Raji (cell line): ENCODE results near the gene RGS16.

Experiments
- POLR2A ChIP-seq: IDR thresholded peaks from 2 replicates; pipeline ENCODE4 v1.6.1; 2011; ENCODE audit warnings: low read depth, low read length, control low read depth; ENCODE audit not compliant: insufficient read depth

RGS16 gene

DNA sequence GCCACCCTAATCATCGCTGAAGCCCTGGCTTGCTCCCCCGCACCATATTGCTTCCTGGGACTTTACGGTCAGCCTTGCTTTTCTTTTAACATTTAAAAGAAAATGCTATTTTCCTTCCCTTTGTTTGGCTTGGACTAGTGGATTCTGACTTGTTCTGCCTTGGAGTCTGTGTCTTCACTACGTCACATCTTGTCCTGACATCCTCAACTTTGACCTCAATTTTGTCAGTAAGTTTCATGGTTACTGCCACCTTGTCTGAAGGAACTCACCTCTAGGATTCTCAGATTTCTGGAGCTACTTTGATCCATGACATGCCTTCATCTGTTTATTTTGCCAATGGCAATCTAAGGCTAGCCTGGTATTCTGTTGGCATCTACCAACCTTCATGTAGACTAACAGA lies 19.4 kb downstream of the RGS16 start:
- TF ChIP-seq POLR2A: no peak

DNA sequence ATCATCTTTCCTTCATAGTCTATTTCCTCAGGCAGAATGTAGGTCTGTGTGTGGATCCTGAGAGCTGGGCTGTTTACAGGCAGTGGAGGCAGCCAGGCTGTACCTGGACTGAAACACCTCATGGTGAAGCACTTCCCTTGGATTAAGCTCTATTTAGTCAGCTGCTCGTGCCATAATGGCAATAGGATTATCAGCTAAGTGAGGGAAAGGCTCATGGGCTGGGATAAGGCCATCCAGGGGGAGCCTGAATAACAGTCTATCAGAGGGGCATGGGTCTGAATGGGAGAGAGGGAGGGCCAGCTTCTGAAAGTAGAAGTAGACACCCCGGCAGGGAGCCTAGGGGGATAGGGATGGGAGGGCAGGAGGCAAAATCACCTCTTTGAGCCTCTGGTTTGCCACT lies 23.5 kb downstream of the RGS16 start:
- TF ChIP-seq POLR2A: no peak

DNA sequence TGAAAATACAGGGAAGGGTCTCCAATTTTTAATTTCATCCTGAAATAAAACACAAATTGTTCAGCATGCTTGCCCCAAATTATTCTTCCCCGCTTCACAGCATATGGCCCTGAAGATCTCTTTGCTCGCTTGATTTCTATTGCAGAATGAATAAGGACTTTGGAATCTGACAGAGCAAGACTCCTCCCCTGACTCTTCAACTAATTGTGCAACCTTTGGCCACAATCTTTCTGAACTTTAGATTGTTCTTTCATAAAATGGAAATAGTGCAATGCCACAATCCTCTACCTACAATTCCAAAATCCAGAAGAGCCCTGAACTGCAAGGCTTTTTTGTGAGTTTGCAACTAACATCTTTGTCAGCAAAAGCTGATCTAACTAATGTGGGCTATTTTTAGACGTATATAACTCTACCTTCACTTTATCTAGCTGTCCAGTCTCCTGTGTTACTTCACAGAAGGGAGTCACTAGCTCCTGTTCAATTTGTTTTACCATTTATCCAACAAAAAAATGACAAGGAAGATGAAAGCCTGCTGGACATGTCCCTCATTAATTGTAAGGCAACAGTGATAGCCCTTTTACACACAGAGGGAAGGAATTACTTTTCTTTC lies 28.5 kb downstream of the RGS16 start:
- TF ChIP-seq POLR2A: no peak

DNA sequence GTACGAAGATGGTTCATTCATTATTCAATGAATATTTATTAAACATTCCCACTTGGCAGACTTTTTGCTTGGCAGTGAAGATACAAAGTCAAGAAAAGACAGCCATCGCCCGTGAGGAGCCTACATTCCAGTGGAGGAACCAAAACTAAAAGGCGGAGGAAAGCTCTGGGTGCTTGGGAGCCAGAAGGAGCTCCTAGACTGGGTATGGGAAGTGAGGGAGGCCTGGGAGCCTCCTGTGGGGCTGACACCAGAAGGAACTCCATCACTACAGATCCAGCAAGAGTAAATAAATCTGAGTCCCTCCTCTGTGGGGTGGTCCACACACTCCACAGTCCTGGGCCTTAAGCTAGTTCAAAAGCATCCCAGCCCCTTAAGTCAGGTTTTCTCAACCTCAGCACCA lies 30.0 kb downstream of the RGS16 start:
- TF ChIP-seq POLR2A: no peak

DNA sequence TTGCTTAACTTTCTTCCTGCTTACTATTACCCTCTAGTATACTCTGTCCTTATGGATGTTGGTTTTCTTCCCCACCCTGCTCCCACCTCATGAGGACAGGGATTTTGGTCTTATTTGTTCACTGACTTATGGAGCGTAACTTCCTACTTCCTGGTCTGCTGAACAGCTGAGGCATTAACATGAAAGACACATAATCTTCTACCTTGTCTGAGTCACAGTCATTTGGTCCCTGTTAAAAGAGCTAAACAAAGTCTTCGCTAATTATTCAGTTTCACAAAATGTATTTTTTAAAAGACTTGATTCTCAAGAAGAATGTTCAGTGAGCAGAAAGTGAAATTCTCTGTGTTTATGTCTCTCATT lies 33.6 kb downstream of the RGS16 start:
- TF ChIP-seq POLR2A: no peak

DNA sequence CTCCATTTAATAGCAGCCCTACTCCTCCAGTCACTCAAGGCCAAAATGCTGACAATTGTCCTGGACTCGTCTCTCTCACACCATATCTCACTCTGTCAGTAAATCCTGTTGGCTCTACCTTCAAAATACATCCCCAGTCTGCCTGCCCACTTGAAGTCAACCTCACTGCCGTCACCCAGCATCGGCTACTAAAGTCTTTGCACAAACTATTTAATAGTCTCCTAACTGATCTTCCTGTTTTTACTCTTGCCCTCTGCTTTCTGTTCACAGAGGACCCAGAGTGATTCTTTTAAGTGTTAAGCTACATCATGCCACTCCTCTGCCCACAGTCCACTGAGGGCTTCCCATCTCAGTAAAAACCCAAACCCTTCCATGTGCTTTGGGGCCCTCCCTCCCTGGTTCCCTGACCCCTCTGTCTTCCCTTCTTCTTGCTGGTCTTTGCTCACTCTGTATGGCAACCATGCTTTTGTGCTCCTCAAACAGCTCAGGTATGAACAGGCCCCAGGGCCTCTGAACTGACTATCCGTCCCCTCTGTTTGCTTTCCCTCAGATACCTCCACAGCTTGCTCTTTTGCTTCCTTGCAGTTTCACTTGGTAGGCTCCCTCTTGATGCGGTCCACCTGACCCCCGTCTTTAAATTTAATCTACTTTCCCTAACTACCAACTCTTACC lies 34.1 kb downstream of the RGS16 start:
- TF ChIP-seq POLR2A: no peak

DNA sequence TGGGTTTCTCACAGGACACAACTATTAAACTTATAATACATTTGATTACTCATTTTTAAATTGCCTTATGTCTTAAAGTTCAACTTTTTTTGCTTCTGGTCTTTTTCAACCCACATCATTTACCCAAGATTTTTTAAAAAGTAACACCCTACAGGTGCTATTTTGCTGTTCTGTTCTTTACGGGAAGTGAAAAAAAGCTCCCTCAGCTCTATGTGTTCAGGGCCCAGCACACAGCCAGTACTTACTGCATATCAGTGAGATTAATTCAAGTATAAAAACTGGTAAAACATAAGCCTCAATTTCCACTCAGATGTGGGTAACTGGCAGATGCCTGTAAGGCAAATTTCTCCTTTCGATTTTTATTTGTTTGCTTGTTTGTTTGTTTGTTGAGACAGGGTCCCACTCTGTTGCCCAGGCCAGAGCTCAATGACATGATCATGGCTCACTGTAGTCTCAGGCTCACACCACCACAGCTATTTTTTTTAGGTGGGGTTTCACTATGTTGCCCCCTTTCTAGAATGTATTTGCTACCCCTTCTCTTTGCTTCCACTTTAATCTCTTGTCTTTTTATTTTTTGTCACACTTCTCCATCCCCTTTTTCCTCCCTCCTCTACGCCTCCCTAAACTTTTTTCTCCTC lies 35.4 kb downstream of the RGS16 start:
- TF ChIP-seq POLR2A: no peak

DNA sequence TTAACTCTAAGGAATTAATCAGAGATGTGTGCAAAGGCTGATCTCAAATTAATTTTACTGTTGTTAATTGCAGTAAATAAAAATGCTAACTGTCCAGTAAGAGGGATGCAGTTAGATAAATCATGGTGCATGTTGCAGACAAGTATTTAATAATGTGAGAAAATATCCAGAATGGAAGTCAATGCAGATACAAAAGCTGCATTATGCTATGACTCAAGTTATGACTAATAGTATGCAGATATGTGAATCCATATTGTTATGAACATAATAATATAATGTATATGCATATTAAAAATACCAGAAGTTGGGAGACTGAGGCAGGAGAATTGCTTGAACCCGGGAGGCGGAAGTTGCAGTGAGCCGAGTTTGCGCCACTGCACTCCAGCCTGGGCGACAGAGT lies 36.6 kb downstream of the RGS16 start:
- TF ChIP-seq POLR2A: no peak

DNA sequence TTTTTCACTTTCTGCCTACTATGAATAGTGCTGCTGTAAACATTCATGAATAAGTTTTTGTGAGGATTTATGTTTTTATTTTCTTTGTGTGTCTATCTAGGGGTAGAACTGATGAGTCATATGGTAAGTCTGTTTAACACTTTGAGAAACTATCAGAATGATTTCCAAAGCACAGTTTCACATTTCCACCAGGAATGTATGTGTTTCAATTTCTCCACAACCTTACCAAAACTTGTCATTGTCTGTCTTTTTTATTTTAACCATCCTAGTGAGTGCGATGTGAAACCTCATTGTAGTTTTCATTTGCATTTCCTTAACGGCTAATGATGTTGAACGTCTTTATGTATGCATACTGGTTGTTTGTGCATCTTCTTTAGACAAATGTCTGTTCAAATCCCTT lies 38.7 kb downstream of the RGS16 start:
- no peak for TF ChIP-seq POLR2A

DNA sequence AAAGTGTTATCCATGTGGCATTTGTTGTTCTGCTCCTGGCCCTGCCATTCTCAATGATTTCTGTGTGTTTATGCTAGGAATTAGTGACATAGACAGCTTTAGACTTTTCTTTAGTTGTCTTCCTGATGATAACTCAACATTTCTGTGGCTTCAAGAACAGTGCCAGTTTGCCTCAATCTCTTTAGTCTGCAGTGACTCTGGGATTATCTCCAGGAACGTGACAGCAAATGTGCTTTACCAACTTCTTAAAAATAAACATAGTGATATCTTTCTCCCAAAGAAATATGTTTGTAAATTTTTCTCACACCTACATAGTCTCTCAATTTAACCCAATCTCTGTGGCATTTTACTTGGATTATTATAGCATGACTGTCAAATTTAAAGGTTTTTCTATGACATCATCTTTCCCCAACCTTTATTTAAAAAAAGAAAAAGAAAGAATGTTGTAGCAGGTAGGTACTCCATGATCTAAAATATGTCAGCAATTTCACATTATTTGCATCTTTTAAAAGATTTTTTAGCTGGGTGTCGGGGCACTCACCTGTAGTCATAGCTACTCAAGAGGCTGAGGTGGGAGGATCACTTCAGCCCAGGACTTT lies 39.7 kb downstream of the RGS16 start:
- TF ChIP-seq POLR2A: no peak

DNA sequence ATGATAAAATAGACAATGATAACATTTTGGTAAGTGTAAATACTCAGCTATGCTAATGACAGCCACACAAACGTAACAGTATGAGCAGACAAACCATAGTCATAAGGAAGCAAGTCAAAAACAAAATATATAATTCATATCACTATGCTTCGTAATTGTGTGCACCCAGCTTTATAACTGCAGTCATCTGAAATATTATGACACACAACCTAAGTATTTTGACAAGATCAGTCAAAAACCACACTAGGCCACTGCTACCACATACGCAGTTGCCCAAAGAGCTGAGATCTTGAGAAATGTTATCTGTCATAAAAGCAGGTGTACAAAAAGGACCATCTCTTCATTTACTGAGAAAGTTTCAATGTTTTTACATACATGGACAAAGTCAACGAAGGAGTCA lies 41.1 kb downstream of the RGS16 start:
- no peak for TF ChIP-seq POLR2A

DNA sequence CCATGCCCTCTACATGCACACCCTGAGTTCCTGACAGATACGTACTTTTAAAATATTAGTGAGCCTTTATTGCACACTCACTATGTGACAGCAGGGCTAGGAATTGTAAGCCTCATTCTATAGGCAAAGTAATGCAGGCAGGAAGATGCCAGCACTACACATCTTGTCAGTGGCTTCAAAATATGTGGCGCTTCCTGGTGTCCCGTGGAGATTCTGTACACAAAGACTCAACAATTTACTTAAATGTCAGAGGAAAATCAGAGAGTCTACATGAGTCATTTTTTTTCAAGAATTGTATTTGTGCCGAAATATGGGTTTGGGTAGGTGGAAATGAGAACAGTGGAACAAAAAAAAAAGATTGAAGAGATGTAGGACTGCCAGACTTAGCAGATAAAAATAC lies 42.7 kb downstream of the RGS16 start:
- TF ChIP-seq POLR2A: no peak

DNA sequence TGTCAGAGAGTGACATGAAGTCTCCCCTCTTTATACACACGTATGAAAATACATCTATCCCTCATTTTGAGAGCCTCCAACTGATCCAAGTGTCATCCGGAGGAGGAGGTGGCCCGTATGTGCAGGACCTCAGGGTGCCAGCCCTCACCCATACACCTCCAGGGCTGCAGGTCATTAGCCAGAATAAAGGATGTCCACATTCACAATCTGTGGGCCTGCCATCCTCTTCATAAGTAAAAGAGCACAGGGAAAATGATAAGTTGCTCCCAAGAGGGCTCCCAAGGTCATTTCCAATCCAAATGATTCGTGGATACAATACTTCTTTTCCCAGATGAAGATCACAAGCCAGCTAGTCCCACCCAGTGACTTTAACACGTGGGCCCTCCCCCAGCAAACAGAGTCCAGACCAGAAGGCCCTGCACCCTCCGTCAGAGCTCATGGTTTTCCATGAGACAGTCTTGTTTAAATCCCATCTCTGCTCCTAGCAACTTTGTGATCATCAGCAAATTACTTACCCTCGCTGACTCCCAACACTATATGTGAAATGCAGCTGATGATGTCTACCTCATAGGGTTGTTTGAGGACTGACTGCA lies 43.7 kb downstream of the RGS16 start:
- TF ChIP-seq POLR2A: no peak

DNA sequence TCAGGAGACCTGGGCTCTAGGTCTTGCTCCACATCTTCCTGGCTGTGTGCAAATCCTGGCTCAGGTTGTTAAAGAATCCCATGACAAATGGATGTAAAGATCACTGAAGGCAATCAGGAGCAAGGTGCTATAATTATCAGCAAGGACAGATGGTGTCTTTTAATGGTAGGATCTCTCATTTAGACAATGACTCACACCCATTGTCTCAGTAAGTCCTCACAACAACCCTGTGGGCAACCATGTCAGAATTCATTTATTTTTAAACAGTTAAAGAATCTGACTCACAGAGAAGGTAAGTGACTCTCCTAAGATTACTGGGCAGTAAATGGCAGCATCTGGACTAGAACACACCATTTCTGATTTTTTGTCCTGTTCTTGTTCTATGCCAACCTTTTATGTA lies 47.9 kb downstream of the RGS16 start:
- TF ChIP-seq POLR2A: no peak

DNA sequence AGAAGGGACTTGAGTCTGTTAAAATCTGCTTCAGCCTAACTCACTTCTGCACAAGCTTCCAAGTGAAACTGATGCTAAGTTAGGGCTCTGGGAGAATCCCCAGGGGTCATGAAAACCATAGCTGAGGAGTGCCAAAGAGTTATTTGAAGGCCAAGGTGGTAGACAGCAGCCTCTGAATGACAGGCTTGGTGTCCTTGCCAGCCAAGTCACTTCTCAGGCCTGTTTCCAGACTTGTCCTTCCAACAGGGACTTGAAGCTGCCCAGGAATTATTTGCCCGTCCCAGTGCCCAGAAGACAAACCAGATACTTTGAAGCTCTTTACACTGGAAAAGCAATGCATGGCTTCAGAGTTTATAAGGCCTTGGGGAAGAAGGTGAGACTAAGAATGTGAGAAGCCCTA lies 48.7 kb downstream of the RGS16 start:
- no peak for TF ChIP-seq POLR2A

DNA sequence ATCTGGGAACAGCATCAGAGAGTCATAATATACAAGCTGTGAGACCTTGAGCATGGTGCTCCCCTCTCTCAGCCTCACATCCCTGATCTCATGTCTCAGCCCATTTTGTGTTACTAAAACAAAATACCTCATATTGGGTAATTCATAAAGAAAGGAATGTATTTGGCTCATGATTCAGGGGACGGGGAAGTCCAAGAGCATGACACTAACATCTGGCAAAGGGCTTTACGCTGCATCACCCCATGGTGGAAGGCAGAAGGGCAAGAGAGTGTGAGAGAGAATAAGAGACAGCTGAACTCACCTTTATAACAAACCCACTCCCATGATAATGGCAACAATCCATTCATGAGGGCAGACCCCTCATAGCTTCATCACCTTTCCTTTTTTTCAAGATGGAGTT lies 51.7 kb downstream of the RGS16 start:
- TF ChIP-seq POLR2A: no peak
